Spleen (tissue), 11 donors: ENCODE results near the gene ZNF639. TPM values are rescaled to one million over a fixed set of nuclear protein-coding genes. Genes with fewer than 3 reads are reported as not detected.
A peak's percentile ranks its signal among the peaks of the same experiment; 100 is the strongest.

Source experiments
- DNase-seq: peaks from one replicate; pipeline ENCODE4 v3.0.0-alpha.2; 2020
- H3K27ac ChIP-seq, 8 donors: fragments of 200-600 bp; sonication (generic) in 7 of 8; 1 replicate in 4 of 8; 2 replicates in 4 of 8; pipeline versions ENCODE4 v1.5.0 to v1.8.0; 2016 to 2021; ENCODE audit warnings: inconsistent platforms in 4 of 8, mild to moderate bottlenecking in 4 of 8, moderate library complexity in 1 of 8
- H3K27me3 ChIP-seq, 7 donors: fragments of 200-600 bp; sonication (generic) in 6 of 7; replicated peaks in 1 of 7; 1 replicate in 4 of 7; 2 replicates in 3 of 7; pipeline versions ENCODE4 v1.5.0 to v1.8.0; 2016 to 2021; ENCODE audit warnings: inconsistent platforms in 3 of 7, mild to moderate bottlenecking in 1 of 7
- H3K36me3 ChIP-seq, 6 donors: fragments of 200-600 bp; sonication (generic) in 5 of 6; 1 replicate in 4 of 6; 2 replicates in 2 of 6; pipeline versions ENCODE4 v1.5.0 to v1.8.0; 2016 to 2021; ENCODE audit warnings: inconsistent platforms in 2 of 6
- H3K4me1 ChIP-seq, 6 donors: fragments of 200-600 bp; sonication (generic) in 5 of 6; 1 replicate in 3 of 6; 2 replicates in 3 of 6; pipeline versions ENCODE4 v1.5.0 to v1.8.0; 2016 to 2021; ENCODE audit warnings: inconsistent platforms in 3 of 6
- H3K4me3 ChIP-seq, 8 donors: fragments of 200-600 bp; sonication (generic) in 7 of 8; 1 replicate in 4 of 8; 2 replicates in 4 of 8; pipeline versions ENCODE4 v1.5.0 to v1.8.0; 2016 to 2021; ENCODE audit warnings: inconsistent platforms in 4 of 8, mild to moderate bottlenecking in 4 of 8, moderate library complexity in 2 of 8
- H3K9me3 ChIP-seq, 8 donors: fragments of 200-600 bp; sonication (generic) in 7 of 8; 1 replicate in 4 of 8; 2 replicates in 4 of 8; pipeline versions ENCODE4 v1.5.0 to v1.8.0; 2016 to 2021; ENCODE audit warnings: inconsistent platforms in 4 of 8
- POLR2A ChIP-seq, 3 donors: fragments of 450-650 bp; IDR thresholded peaks; one replicate each; pipeline ENCODE4 v1.5.1; 2017; ENCODE audit warnings: antibody characterized with exemption in 3 of 3, mild to moderate bottlenecking in 1 of 3
- POLR2AphosphoS5 ChIP-seq, 3 donors: sonication (generic); formaldehyde crosslinking; IDR thresholded peaks; one replicate each; pipeline ENCODE4 v1.5.1; 2017; ENCODE audit warnings: antibody characterized with exemption in 3 of 3
- WGBS, 5 donors: extraction: QIAGEN DNeasy Blood & Tissue Kit in 3 of 5; methylation state at CpG; one replicate each; pipeline versions ENCODE4 v1.1.5 to v1.1.7; 2013 to 2018; 5-methylcytosine and 5-hydroxymethylcytosine counted together
- intact Hi-C: fragments of 100-400 bp; cut with DNase I; formaldehyde crosslinking; loops from one replicate; pipeline ENCODE4 v1.15.0; 2023; ENCODE audit warnings: low total_unique reads
- polyA plus RNA-seq, 3 donors: library from polyadenylated mRNA; stranded (reverse); fragments of 200-250 nt; gene quantifications; one replicate each; pipeline ENCODE4 v1.2.1, GENCODE V29; 2013
- total RNA-seq, 7 donors: library from RNA; depleted of rRNA in 3 of 7; stranded (reverse); fragments of >200 nt in 3 of 7; fragmentation: NEBNext Ultra II Directional in 4 of 7; extraction: Animal tissue kit (Norgen Biotek cat#: 25700) in 4 of 7; gene quantifications; one replicate each; pipeline versions ENCODE4 v1.1.0 to v1.2.1, GENCODE V29; 2016 to 2021
- TF ChIP-seq, protein P1 (sequence below), 11 experiments: fragments of 200-600 bp in 7 of 11; fragments of 450-650 bp in 4 of 11; sonication (generic) in 4 of 11; IDR thresholded peaks in 8 of 11; conservative IDR thresholded peaks in 3 of 11; 1 replicate in 7 of 11; 2 replicates in 4 of 11; pipeline versions ENCODE4 v1.4.0 to v1.8.0; 2016 to 2021; ENCODE audit warnings: antibody characterized with exemption in 11 of 11, inconsistent platforms in 4 of 11, mild to moderate bottlenecking in 1 of 11
- donor health status: healthy with polysubstance abuse.
- donor health status: DM: no; HTN: no; CAD: no; lungs with moderate emphysema.
- donor health status: DM: no; HTN: no; CAD: no.
- donor health status: Bipolar disorder and iron deficiency.
- donor health status: healthy.
- donor health status: DM: no; HTN: no; CAD: no.
- donor health status: DM: yes; HTN: yes; CAD: no.

Gene ZNF639
- total and polyA plus RNA-seq, 10 donors = 18.6 to 68.2 (median 29.8) TPM

DNA sequence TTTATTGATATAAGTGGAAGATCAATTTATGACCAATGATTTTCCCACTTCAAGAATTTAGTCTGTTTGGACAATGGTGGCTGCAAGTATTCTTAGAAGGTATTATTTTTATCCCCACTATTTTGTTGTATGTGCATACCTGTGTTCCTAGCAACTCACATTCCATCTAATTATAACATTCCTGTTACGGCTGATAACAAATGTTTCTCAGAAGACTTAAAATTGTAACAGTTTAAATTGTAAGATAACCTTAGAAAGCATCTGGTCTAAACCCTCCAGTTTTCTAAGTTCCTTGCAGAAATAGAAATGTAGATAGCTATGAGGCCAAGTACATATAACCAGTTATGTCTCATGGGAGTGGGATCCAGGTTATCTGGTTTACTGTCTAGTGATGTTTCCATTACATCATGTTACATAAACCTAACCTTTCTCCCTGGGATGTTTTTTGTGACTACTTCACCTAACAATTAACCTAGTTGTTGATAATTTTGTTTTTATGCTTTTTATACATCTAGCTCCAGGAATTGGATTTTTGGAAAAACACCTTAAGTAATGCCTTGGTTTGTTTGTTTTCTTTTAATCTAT is 13.6 kb downstream of the ZNF639 start:
- no peak for DNase-seq
- H3K27ac ChIP-seq = no peak overlapping the region
- 37 to 100% (median 63%) methylated on average over 1 of the region's 1 CpG for WGBS, 5 donors
- no peaks in the 10 kb centered on the region for H3K27me3 ChIP-seq
- no peaks in the 10 kb centered on the region for H3K4me1 ChIP-seq
- TF ChIP-seq, protein P1, sequence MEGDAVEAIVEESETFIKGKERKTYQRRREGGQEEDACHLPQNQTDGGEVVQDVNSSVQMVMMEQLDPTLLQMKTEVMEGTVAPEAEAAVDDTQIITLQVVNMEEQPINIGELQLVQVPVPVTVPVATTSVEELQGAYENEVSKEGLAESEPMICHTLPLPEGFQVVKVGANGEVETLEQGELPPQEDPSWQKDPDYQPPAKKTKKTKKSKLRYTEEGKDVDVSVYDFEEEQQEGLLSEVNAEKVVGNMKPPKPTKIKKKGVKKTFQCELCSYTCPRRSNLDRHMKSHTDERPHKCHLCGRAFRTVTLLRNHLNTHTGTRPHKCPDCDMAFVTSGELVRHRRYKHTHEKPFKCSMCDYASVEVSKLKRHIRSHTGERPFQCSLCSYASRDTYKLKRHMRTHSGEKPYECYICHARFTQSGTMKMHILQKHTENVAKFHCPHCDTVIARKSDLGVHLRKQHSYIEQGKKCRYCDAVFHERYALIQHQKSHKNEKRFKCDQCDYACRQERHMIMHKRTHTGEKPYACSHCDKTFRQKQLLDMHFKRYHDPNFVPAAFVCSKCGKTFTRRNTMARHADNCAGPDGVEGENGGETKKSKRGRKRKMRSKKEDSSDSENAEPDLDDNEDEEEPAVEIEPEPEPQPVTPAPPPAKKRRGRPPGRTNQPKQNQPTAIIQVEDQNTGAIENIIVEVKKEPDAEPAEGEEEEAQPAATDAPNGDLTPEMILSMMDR (IDR thresholded peaks at IDR 0.05 in 8 of 11, conservative IDR thresholded peaks at IDR 0.05 in 3 of 11) = no peak
- TF ChIP-seq POLR2A (IDR thresholded peaks at IDR 0.05) (no peak), POLR2AphosphoS5 (IDR thresholded peaks at IDR 0.05) (no peak)
- no peaks in the 10 kb centered on the region for H3K9me3 ChIP-seq
- H3K4me3 ChIP-seq = no peak overlapping the region
- intact Hi-C loops = no loop called here
- H3K36me3 ChIP-seq = peaks cover 4 to 69% (median 38%) of the 10 kb centered on the region in 6 donors

DNA sequence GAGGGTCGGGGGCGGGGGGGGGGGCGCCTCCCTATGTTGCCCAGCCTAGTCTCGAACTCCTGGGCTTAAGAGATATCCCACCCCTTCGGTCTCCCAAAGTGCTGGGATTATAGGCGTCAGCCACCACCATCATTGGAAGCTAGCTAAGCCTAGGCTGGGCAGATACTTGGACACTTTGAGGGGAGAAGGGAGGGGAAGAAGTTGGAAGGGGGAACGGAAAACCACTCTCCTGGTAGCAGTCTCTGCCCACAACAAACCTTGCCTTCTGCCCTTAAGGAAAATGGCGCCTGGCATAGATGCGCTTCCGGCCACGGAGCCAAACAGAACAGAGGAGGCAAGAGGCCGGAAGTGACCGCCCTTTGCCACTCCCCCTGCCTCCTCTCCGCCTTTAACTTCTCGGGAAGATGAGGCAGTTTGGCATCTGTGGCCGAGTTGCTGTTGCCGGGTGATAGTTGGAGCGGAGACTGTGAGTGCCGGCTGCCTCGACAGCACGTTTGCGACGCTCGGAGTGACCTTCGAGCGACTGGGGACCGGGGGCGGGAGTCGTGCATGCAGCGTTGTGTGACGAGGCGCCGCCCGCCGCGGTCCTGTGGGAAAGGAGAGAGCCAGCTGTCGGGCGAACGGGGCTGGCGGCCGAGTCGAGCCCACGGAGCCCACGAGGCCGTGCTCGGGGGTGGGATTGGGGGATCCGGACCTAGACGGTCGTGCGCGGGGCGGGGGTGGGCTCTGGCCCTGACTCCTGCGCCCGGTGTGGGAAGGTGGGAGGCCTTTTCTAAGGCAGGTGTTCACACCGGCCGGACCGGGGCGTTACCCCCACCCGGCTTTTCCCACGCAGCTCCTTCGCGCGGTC is 24.7 kb downstream of the ZNF639 start, which contains the start of gene MFN1:
Gene MFN1, plus strand, starts transcription at position 365 of the 850 bp plus-strand sequence. CDS start 1,143 bp downstream, outside the sequence.
- intact Hi-C loops = loop anchor here (10.0 kb wide), 1 partner anchor 217 kb away; the partner anchor contains the start of gene ACTL6A
- H3K27me3 ChIP-seq = no peaks in the 10 kb centered on the region
- H3K4me3 ChIP-seq = peak within 1 kb of the TSS; percentile 69 to 98 (median 93)
- H3K4me1 ChIP-seq = peaks cover 17 to 56% (median 34%) of the 10 kb centered on the region in 6 donors
- H3K27ac ChIP-seq = peak within 1 kb of the TSS; percentile 73 to 95 (median 88)
- TF ChIP-seq POLR2A (IDR thresholded peaks at IDR 0.05) = peak in 2 of 3 donors; percentile 10 to 33
- TF ChIP-seq POLR2AphosphoS5 (IDR thresholded peaks at IDR 0.05) = peak; percentile 91 to 93 (median 92)
- TF ChIP-seq, protein P1 (IDR thresholded peaks at IDR 0.05 in 8 of 11, conservative IDR thresholded peaks at IDR 0.05 in 3 of 11) = peak in 1 of 11 experiments; percentile 18
- no peaks in the 10 kb centered on the region for H3K9me3 ChIP-seq
- peak; percentile 97 for DNase-seq
- 0 to 2% (median 1%) methylated on average over 20 to 63 of the region's 63 CpGs for WGBS, 5 donors
- H3K36me3 ChIP-seq = peaks cover 0 to 37% (median 24%) of the 10 kb centered on the region in 6 donors

DNA sequence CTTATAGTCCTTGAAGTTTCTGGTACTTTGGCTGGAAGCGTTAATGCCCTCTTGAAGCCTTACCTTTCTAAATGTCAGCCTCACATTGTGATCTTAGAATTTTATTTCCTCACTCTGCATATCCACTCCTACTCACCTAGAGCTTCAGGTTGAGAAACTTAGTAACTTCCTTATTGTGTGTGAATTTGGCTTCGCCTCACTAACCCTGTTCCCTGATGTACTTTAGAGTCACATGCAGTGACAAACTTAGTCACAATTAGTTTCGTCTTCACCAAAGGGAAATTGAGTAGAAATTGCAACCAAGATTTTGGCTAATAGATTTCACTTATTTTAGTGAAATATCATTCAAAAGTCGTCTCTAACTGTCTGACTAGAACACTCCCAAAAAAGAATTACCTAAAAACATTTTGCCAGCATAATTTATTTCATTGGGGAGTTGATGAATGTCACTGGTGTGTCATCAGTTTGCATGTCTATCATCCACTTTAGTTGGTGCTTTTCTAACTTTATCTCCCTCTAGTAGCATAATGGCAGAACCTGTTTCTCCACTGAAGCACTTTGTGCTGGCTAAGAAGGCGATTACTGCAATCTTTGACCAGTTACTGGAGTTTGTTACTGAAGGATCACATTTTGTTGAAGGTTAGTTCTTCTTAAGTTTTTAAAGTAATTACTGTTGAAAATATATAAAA is 25.6 kb downstream of the ZNF639 start:
- peak overlapping the region; percentile 73 to 95 (median 88) for H3K27ac ChIP-seq
- peaks cover 17 to 58% (median 34%) of the 10 kb centered on the region in 6 donors for H3K4me1 ChIP-seq
- TF ChIP-seq POLR2A (IDR thresholded peaks at IDR 0.05) = no peak
- no peak for TF ChIP-seq POLR2AphosphoS5 (IDR thresholded peaks at IDR 0.05)
- TF ChIP-seq, protein P1 (IDR thresholded peaks at IDR 0.05 in 8 of 11, conservative IDR thresholded peaks at IDR 0.05 in 3 of 11) = no peak
- H3K4me3 ChIP-seq = peak overlapping the region; percentile 69 to 98 (median 93)
- H3K9me3 ChIP-seq = no peaks in the 10 kb centered on the region
- no peak for DNase-seq
- no peaks in the 10 kb centered on the region for H3K27me3 ChIP-seq
- intact Hi-C loops = loop anchor here (10.0 kb wide), 1 partner anchor 216 kb away; the partner anchor contains the start of gene ACTL6A
- peaks cover 0 to 46% (median 32%) of the 10 kb centered on the region in 6 donors for H3K36me3 ChIP-seq
- 26 to 31% (median 27%) methylated on average over 5 of the region's 5 CpGs for WGBS, 5 donors
